GM13976 (cell line): ENCODE data around the gene EIF3B.
"Not testable (repeated sequence)": the region's sequence is repeated elsewhere in the genome, so short reads cannot be mapped to it uniquely, and the experiment has no call there.

Source experiments
- DNase-seq: peaks from one replicate; pipeline ENCODE4 v3.0.0; 2012; ENCODE audit warnings: low spot score
- in situ Hi-C: fragments of 300-500 bp; cut with MboI; formaldehyde crosslinking; loops from one replicate; pipeline ENCODE4 v1.12.0; 2022; ENCODE audit warnings: low sequenced_read_pairs, mixed read lengths, inconsistent platforms; ENCODE audit not compliant: unreplicated experiment
- TF ChIP-seq, protein P1 (sequence below): IDR thresholded peaks from 2 replicates; pipeline ENCODE4 v1.5.1; 2012; ENCODE audit warnings: borderline replicate concordance, mild to moderate bottlenecking; ENCODE audit not compliant: insufficient read depth; ENCODE audit errors: extremely low read depth, missing control alignments, control extremely low read depth

EIF3B gene

DNA sequence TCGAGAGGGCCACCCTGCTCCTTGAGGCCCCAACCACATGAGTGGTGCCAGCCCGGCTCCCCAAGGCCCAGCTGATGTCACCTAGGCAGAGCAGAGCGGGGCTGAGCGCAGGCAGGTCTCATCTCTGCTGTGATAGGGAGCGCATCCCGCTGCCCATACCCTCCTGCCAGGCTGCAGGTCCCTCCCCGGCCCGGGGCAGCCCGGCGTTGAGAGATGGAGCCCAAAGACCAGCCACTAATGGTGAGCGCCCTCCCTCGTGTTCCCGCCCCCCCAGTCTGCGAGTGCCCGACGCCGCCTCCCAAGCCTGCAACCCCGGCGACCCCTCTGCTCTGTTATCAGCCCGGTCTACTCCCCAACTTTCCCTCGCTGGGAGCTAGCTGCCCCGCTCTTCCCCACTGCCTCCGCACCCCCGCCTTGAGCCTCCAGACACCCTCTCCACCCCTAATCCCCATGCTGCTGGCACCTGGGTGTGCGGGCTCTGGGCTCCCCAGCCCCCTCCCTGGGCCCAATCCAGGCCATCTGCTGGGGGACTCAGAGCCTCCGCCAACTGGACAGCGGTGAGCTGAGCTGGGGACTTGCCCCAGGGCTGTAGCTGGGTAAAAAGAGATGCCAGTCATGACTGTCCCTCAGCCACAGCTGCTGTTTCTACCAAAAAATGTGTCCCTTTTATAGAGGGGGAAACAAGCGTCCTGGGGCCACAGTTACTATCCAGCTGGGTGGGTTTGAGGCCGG is 29.1 kb downstream of the EIF3B start:
- DNase-seq: no peak
- in situ Hi-C loops: no loop called here
- TF ChIP-seq, protein P1, sequence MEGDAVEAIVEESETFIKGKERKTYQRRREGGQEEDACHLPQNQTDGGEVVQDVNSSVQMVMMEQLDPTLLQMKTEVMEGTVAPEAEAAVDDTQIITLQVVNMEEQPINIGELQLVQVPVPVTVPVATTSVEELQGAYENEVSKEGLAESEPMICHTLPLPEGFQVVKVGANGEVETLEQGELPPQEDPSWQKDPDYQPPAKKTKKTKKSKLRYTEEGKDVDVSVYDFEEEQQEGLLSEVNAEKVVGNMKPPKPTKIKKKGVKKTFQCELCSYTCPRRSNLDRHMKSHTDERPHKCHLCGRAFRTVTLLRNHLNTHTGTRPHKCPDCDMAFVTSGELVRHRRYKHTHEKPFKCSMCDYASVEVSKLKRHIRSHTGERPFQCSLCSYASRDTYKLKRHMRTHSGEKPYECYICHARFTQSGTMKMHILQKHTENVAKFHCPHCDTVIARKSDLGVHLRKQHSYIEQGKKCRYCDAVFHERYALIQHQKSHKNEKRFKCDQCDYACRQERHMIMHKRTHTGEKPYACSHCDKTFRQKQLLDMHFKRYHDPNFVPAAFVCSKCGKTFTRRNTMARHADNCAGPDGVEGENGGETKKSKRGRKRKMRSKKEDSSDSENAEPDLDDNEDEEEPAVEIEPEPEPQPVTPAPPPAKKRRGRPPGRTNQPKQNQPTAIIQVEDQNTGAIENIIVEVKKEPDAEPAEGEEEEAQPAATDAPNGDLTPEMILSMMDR: no peak

DNA sequence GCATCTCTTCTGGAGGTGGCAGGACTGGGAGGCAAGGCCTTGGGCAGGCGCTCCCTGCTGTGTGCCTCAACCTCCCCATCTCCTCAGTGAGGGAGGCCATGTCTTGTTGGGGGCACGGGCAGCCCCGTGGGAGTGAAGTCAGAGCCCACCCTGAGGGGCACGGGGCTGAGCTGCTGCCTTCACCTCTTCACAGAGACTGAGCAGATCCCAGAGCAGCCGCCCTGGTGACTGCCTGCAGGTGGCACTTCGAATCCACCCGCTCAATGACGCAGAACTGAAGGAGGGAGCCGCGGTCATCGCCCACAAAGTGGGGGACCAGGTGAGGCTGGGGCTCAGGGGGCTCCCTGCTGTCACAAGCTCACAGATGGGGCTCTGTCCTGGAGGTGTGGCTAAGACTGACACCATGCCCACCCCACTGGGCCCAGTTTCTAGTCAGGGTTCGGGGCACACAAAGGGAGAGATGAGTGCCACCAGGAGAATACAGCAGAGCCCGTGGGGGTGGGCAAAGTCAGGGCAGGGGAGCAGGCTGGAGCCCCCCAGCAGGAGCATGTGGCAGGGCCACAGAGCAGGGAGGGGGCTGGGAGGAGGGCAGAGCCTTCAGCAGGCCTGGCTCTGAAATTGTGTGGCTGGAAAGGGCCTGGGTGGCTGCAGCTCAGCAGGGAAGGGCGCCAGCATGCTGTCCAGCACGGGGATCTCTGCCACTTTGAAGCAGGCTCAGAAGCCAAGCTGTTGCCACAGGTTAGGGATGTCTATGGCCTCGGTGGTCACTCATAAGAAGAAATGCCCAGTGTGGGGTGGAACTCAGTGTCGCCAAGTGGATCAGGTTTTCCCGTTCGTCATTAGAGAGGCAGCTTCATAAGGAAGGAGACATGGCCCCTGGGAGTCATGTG is 30.0 kb downstream of the EIF3B start:
- DNase-seq: no peak
- TF ChIP-seq, protein P1: no peak
- in situ Hi-C loops: no loop called here

DNA sequence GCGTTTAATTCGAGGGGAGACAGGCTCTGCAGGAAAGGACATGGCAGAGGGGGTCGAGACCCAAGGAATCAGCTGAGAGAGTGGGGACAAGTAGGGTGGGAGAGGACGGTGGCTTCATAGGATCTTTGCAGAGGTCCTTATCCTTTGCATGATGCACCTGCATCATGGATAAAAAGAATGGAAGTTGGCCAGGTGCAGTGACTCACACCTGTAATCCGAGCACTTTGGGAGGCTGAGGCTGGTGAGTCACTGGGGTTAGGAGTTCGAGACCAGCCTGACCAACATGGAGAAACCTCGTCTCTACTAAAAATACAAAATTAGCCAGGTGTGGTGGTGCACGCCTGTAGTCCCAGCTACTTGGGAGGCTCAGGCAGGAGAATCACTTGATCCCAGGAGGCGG is 31.5 kb downstream of the EIF3B start:
- in situ Hi-C loops, DNase-seq: not testable (repeated sequence)

DNA sequence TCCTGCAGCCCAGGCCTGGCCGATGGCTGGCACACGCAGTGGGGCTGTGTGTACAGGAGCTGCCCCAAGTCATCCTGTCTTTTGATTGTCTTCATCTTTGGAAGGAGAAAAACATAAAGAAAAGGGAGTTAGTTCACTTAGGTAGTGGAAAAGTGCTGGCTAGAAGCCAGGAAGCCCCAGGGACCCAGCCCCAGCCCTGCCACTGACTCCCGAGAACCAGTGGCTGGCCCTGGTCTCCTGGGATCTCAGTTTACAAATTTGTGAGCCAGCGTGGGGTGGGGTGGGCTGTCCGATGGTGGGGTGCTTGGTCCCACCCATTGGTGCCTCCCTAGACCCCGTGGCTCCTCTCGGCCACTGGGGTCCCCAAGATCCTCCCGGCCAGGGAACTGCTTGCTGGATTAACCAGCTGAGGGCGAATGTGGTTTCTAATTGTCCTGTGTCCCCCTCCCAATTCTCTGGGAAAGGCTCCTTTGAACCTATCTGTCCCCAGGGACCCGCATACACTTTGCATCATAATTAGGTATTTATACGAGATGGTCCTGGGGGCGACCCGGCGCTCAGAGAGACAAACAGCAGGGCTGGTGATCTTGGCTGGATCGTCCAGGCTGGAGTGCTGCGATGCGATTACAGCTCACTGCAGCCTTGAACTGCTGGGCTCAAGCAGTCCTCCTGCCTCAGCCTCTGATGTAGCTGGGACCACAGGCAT is 32.5 kb downstream of the EIF3B start:
- TF ChIP-seq, protein P1: no peak
- no peak for DNase-seq
- in situ Hi-C loops: no loop called here

DNA sequence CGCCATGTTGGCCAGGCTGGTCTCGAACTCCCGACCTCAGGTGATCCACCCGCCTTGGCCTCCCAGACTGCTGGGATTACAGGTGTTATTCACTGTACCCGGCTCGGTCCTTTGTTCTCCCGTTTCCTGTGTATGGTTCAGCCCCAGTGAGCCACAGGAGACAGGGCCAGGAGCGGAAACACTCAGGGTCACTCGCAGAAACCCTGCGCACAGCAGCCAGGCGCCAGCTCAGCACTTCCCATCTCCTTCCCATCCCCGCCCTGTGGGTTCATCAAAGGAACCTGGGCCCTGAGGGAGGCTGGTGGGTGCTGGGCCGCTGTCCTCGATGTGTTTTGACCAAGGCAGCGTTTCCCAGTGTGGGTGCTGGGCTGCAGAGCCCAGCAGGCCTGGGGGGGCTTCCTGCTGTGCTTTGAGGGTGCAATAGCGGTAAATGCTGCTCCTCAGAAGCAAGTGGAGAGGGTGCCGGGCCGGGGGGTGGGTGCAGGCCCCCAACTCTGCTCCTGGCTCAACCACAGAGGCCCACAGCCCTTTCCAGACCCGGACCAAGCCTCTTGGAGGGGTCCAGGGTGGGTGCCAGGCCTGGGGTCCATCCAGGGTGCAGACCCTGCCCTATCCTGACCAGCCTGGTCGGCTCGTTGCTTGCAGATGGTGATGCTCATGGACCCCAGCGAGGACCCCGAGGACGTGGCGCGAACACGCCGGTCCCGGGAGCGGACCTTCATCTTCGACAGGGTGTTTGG is 33.4 kb downstream of the EIF3B start:
- in situ Hi-C loops: no loop called here
- TF ChIP-seq, protein P1: no peak

DNA sequence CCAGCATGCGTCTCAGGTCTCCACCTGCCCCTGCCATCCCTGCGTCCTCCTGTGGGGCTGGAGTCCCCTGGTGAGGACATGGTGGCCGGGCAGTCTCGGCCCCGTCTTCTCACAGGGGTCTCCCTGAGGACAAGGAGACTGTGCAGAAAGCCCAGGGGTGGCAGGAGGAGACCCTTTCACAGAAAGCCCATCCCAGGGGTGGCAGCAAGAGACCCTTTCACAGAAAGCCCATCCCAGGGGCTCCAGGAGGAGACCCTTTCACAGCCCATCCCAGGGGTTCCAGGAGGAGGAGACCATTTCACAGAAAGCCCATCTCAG is 34.0 kb downstream of the EIF3B start:
- TF ChIP-seq, protein P1: no peak

More for the DNA sequence above, 33.4 kb downstream of the EIF3B start:
- DNase-seq: no peak

DNA sequence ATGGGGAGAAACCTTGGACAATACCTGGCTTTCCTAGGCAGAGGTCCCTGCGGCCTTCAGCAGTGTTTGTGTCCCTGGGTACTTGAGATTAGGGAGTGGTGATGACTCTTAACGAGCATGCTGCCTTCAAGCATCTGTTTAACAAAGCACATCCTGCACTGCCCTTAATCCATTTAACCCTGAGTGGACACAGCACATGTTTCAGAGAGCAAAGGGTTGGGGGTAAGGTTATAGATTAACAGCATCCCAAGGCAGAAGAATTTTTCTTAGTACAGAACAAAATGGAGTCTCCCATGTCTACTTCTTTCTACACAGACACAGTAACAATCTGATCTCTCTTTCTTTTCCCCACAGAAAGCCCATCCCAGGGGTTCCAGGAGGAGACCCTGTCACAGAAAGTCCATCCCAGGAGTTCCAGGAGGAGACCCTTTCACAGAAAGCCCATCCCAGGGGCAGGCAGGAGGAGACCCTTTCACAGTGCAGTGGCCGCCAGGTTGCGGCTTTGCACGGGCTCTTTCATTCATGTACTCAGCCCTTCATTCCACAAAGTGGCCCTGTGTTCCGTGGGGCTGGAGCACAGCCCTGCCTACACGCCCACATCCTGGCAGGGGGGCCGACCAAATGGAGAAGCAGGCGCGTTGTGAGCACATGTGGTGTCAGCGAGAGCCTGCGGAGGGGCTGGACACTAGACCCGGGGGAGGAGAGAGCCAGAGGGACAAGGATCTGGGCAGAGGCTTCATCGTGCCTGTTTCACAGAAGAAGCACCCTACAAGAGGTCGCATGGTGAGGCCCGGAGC is 35.6 kb downstream of the EIF3B start:
- in situ Hi-C loops, DNase-seq: not testable (repeated sequence)

More for the DNA sequence above, 34.0 kb downstream of the EIF3B start:
- in situ Hi-C loops: no loop called here
- no peak for DNase-seq
